Keratinocyte (primary cell): ENCODE data around the gene SNTG2. TPM values are rescaled to one million over a fixed set of nuclear protein-coding genes. Genes with fewer than 3 reads are reported as not detected.

ENCODE experiments used
- DNase-seq: peaks from one replicate; pipeline ENCODE4 v3.0.0-alpha.2; 2011; ENCODE audit warnings: low read depth, missing footprints, low spot score
- FAIRE-seq: peaks from 2 replicates; lab custom pipeline; 2011; peaks lifted over from hg19 to GRCh38; lab: Jason Lieb, UNC
- H2AFZ ChIP-seq: 2 replicates; pipeline ENCODE4 v1.6.0; 2012; ENCODE audit warnings: low read length, control low read depth, inconsistent platforms; ENCODE audit not compliant: control insufficient read depth
- H3K27ac ChIP-seq: 2 replicates; pipeline ENCODE4 v1.5.1; 2011; ENCODE audit warnings: low read length; ENCODE audit not compliant: control insufficient read depth, insufficient read depth
- H3K27me3 ChIP-seq: 3 replicates; pipeline ENCODE4 v1.6.0; 2011; ENCODE audit warnings: low read length; ENCODE audit not compliant: control insufficient read depth, insufficient read depth; ENCODE audit errors: extremely low read depth
- H3K36me3 ChIP-seq, 2 experiments: 2 replicates in 1 of 2; 3 replicates in 1 of 2; pipeline ENCODE4 v1.5.1; 2011; ENCODE audit warnings: low read length in 2 of 2, mild to moderate bottlenecking in 1 of 2; ENCODE audit not compliant: control insufficient read depth in 2 of 2, insufficient read depth in 2 of 2; ENCODE audit errors: extremely low read depth in 1 of 2
- H3K4me1 ChIP-seq: 3 replicates; pipeline ENCODE4 v1.5.1; 2011; ENCODE audit warnings: low read length; ENCODE audit not compliant: control insufficient read depth, insufficient read depth; ENCODE audit errors: extremely low read depth
- H3K4me2 ChIP-seq: 3 replicates; pipeline ENCODE4 v1.6.0; 2011; ENCODE audit warnings: low read depth, low read length; ENCODE audit not compliant: control insufficient read depth, insufficient read depth; ENCODE audit errors: extremely low read depth
- H3K4me3 ChIP-seq, 3 experiments: fragments of 200-600 bp in 1 of 3; sonication (generic) in 1 of 3; 2 replicates in 2 of 3; 3 replicates in 1 of 3; pipeline ENCODE4 v1.5.1; 2011 to 2016; ENCODE audit warnings: low read length in 3 of 3, mild to moderate bottlenecking in 3 of 3, control low read depth in 2 of 3, inconsistent platforms in 1 of 3, low read depth in 1 of 3, mixed read lengths in 1 of 3, mixed run types in 1 of 3, moderate library complexity in 1 of 3; ENCODE audit not compliant: control insufficient read depth in 2 of 3, insufficient read depth in 2 of 3; ENCODE audit errors: extremely low read depth in 1 of 3
- H3K79me2 ChIP-seq: 2 replicates; pipeline ENCODE4 v1.6.0; 2012; ENCODE audit warnings: low read length; ENCODE audit not compliant: control insufficient read depth, insufficient read depth
- H3K9ac ChIP-seq: 3 replicates; pipeline ENCODE4 v1.6.0; 2011; ENCODE audit warnings: low read length; ENCODE audit not compliant: control insufficient read depth, insufficient read depth; ENCODE audit errors: extremely low read depth
- H3K9me1 ChIP-seq: 3 replicates; pipeline ENCODE4 v1.6.0; 2011; ENCODE audit warnings: low read length; ENCODE audit not compliant: control insufficient read depth, insufficient read depth; ENCODE audit errors: extremely low read depth
- H3K9me3 ChIP-seq: 2 replicates; pipeline ENCODE4 v1.5.1; 2012; ENCODE audit warnings: low read depth, low read length; ENCODE audit not compliant: control insufficient read depth
- H4K20me1 ChIP-seq: 3 replicates; pipeline ENCODE4 v1.6.0; 2011; ENCODE audit warnings: low read length; ENCODE audit not compliant: control insufficient read depth, insufficient read depth; ENCODE audit errors: extremely low read depth
- CTCF ChIP-seq, 3 experiments: IDR thresholded peaks in 1 of 3; conservative IDR thresholded peaks in 1 of 3; optimal IDR thresholded peaks in 1 of 3; 2 replicates in 2 of 3; 3 replicates in 1 of 3; pipeline versions ENCODE3 to v1.5.1; 2011; ENCODE audit warnings: low read length in 3 of 3, mild to moderate bottlenecking in 3 of 3, moderate library complexity in 2 of 3, control low read depth in 1 of 3, inconsistent platforms in 1 of 3; ENCODE audit not compliant: insufficient read depth in 2 of 3; ENCODE audit errors: extremely low read depth in 1 of 3
- EZH2 ChIP-seq: IDR thresholded peaks from one replicate; pipeline ENCODE4 v1.6.1; 2012; ENCODE audit warnings: inconsistent platforms, mild to moderate bottlenecking, low read length, moderate library complexity
- dilution Hi-C: fragments of 300-500 bp; cut with MboI; formaldehyde crosslinking; loops from one replicate; pipeline ENCODE4 v1.7.0; 2020; ENCODE audit warnings: low sequenced_read_pairs; ENCODE audit not compliant: extremely low pct_ligation_motif_present
- polyA plus RNA-seq, 5 experiments: library from polyadenylated mRNA; depleted of rRNA in 3 of 5; stranded (reverse) in 3 of 5; stranded (forward) in 1 of 5; unstranded in 1 of 5; fragments of >200 nt; gene quantifications; 1 replicate in 1 of 5; 2 replicates in 3 of 5; 3 replicates in 1 of 5; pipeline versions ENCODE4 v1.2.1 to v1.2.3, GENCODE V29; 2011 to 2012; ENCODE audit warnings: missing spikeins in 2 of 5, low read depth in 1 of 5, low replicate concordance in 1 of 5

SNTG2 gene
- polyA plus RNA-seq, 1 donor (not counting 4 experiments of a cell fraction or from before 2014, with no cell fraction given): not detected

DNA sequence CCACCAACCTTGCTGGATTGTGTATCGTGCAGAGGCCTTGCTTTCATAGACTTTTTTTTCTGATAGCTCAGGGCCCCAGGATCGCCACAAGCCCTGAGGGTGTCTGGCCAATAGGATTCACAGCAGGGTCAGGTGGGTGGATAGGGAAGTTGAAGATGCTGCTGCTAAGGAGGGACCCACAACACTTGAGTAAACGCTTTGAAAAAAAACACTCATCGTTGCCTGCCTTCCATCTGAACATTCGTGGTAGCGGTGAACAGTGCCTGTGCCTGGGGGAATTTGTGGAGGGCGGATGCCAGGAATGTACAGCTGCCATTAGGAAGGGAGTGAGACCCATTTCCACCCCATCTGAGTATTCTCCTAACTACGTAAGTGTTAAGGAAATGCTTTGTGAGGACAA lies 358.0 kb downstream of the SNTG2 start:
- H3K9me1 ChIP-seq: no peaks in the 10 kb centered on the region
- H3K79me2 ChIP-seq: no peaks in the 10 kb centered on the region
- no peak overlapping the region for H3K4me2 ChIP-seq
- DNase-seq (no peak), FAIRE-seq (no peak)
- H3K27ac ChIP-seq: no peak overlapping the region
- dilution Hi-C loops: no loop called here
- H3K27me3 ChIP-seq: no peaks in the 10 kb centered on the region
- H3K36me3 ChIP-seq: no peaks in the 10 kb centered on the region
- H3K4me3 ChIP-seq: no peak overlapping the region
- H3K9ac ChIP-seq: no peak overlapping the region
- no peaks in the 10 kb centered on the region for H3K4me1 ChIP-seq
- H3K9me3 ChIP-seq: peaks cover 4% of the 10 kb centered on the region
- TF ChIP-seq CTCF (optimal IDR thresholded peaks at IDR 0.05 in 1 of 3, IDR thresholded peaks at IDR 0.05 in 1 of 3, conservative IDR thresholded peaks at IDR 0.05 in 1 of 3; ENCODE audit: extremely low read depth in 1 of 3, insufficient read depth in 2 of 3, low read length in 3 of 3) (no peak), EZH2 (no peak)
- no peaks in the 10 kb centered on the region for H4K20me1 ChIP-seq
- no peak overlapping the region for H2AFZ ChIP-seq

GRCh38 chr2:1309507-1309906 lies 358.9 kb downstream of the SNTG2 start:
- Histone ChIP-seq H3K36me3 (no peaks in the 10 kb centered on the region), H2AFZ (no peak overlapping the region), H3K27ac (no peak overlapping the region), H4K20me1 (no peaks in the 10 kb centered on the region), H3K9ac (no peak overlapping the region), H3K27me3 (no peaks in the 10 kb centered on the region), H3K79me2 (no peaks in the 10 kb centered on the region), H3K4me3 (no peak overlapping the region), H3K4me2 (no peak overlapping the region), H3K4me1 (no peaks in the 10 kb centered on the region), H3K9me1 (no peaks in the 10 kb centered on the region), H3K9me3 (peaks cover 4% of the 10 kb centered on the region)
- no peak for FAIRE-seq
- TF ChIP-seq EZH2 (no peak), CTCF (optimal IDR thresholded peaks at IDR 0.05 in 1 of 3, IDR thresholded peaks at IDR 0.05 in 1 of 3, conservative IDR thresholded peaks at IDR 0.05 in 1 of 3; ENCODE audit: extremely low read depth in 1 of 3, insufficient read depth in 2 of 3, low read length in 3 of 3) (no peak)
- DNase-seq: no peak
- dilution Hi-C loops: no loop called here
